ENCODE data around the gene FREM1.

The FREM1 gene

DNA sequence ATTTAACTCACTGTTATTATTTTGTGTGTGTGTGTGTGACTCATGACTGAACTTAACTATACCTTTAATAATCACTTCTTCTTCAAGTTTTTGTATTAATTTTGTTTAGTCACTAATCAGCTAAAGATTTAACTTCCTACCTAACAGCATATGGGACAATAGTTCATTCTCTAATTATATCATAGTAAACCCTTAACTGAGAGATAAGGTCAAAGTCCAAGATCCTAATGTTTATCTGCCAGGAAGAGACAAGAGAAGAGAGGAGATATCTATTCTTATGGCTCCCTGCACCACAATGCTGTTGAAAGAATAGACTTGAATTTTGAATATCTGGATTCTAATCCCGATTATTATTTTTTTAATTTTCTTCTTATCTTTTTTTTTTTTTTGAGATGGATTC lies 28.1 kb downstream of the FREM1 start:
- H3K9me3 ChIP-seq (ENCODE audit: insufficient read depth, low read length), result no peaks in the 10 kb centered on the region
- TF ChIP-seq, protein P1, sequence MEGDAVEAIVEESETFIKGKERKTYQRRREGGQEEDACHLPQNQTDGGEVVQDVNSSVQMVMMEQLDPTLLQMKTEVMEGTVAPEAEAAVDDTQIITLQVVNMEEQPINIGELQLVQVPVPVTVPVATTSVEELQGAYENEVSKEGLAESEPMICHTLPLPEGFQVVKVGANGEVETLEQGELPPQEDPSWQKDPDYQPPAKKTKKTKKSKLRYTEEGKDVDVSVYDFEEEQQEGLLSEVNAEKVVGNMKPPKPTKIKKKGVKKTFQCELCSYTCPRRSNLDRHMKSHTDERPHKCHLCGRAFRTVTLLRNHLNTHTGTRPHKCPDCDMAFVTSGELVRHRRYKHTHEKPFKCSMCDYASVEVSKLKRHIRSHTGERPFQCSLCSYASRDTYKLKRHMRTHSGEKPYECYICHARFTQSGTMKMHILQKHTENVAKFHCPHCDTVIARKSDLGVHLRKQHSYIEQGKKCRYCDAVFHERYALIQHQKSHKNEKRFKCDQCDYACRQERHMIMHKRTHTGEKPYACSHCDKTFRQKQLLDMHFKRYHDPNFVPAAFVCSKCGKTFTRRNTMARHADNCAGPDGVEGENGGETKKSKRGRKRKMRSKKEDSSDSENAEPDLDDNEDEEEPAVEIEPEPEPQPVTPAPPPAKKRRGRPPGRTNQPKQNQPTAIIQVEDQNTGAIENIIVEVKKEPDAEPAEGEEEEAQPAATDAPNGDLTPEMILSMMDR (IDR thresholded peaks at IDR 0.05; ENCODE audit: insufficient read depth, low read length, poor library complexity, severe bottlenecking), result no peak
- TF ChIP-seq EZH2phosphoT487 (conservative IDR thresholded peaks at IDR 0.05; ENCODE audit: low read length), result no peak
- no peaks in the 10 kb centered on the region for H4K20me1 ChIP-seq (ENCODE audit: low read depth, low read length)
- H2AFZ ChIP-seq (ENCODE audit: low read depth, low read length, severe bottlenecking), result no peak overlapping the region
- no peaks in the 10 kb centered on the region for H3K9me2 ChIP-seq (replicated peaks; ENCODE audit: insufficient read depth, low read length)
- H3K9ac ChIP-seq (ENCODE audit: low read length), result no peak overlapping the region
- no peak overlapping the region for H3K27ac ChIP-seq (ENCODE audit: low read depth, low read length)
- no peaks in the 10 kb centered on the region for H3K27me3 ChIP-seq (ENCODE audit: low read length)
- no peaks in the 10 kb centered on the region for H3F3A ChIP-seq (ENCODE audit: insufficient read depth)
- H3K36me3 ChIP-seq (ENCODE audit: low read length), result no peaks in the 10 kb centered on the region
- no peaks in the 10 kb centered on the region for H3K79me2 ChIP-seq (ENCODE audit: insufficient read depth, low read length)
- H3K4me2 ChIP-seq (ENCODE audit: low read depth, low read length, poor library complexity, severe bottlenecking), result no peak overlapping the region
- no peak overlapping the region for H3K4me3 ChIP-seq (ENCODE audit: insufficient read depth, low read length, poor library complexity, severe bottlenecking)

DNA sequence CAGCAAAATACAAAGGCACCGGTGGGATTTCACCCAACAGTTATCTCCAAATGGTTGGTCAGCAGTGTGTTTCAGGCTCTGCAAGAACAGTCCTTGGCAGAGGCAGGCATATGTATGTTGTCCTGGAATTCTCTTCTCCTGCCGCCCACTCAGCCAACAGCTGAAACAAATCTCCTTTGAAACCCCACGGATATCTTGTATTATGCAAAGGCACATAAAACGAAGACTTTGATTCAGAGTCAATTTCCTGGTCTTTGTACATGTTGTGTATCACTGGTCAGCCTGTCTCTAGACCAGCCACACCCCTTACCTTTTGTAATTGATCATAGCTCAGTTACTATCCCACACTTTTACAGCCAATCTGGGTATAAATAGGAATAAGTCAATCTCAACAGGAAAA lies 29.2 kb downstream of the FREM1 start:
- Histone ChIP-seq H3K4me3 (ENCODE audit: insufficient read depth, low read length, poor library complexity, severe bottlenecking) (no peak overlapping the region), H3K9me2 (replicated peaks; ENCODE audit: insufficient read depth, low read length) (no peaks in the 10 kb centered on the region), H3K79me2 (ENCODE audit: insufficient read depth, low read length) (no peaks in the 10 kb centered on the region), H3K9ac (ENCODE audit: low read length) (no peak overlapping the region), H3K4me2 (ENCODE audit: low read depth, low read length, poor library complexity, severe bottlenecking) (no peak overlapping the region), H3K27ac (ENCODE audit: low read depth, low read length) (no peak overlapping the region), H3K9me3 (ENCODE audit: insufficient read depth, low read length) (no peaks in the 10 kb centered on the region), H2AFZ (ENCODE audit: low read depth, low read length, severe bottlenecking) (no peak overlapping the region), H3K27me3 (ENCODE audit: low read length) (no peaks in the 10 kb centered on the region), H4K20me1 (ENCODE audit: low read depth, low read length) (no peaks in the 10 kb centered on the region), H3F3A (ENCODE audit: insufficient read depth) (no peaks in the 10 kb centered on the region), H3K36me3 (ENCODE audit: low read length) (no peaks in the 10 kb centered on the region)
- TF ChIP-seq, protein P1 (IDR thresholded peaks at IDR 0.05; ENCODE audit: insufficient read depth, low read length, poor library complexity, severe bottlenecking), result no peak
- no peak for TF ChIP-seq EZH2phosphoT487 (conservative IDR thresholded peaks at IDR 0.05; ENCODE audit: low read length)

DNA sequence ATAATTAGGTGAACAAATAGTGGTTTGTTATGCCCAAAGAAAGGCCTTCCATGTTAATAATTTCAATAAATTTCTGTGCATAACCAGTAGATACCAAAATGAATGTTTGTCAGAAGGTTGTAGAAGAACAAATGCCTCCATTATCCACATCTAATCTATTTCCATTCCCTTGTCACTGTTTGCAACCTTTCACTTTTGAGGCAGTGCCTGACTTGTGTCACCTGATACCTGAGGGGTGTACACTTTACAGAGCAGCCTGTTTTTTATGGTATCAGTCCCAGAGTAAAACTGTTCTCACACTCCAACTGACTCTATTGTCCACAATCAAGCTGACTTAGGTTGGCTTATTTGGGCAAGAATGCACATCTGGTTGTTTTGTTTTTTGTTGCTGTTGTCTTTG lies 40.1 kb downstream of the FREM1 start:
- Histone ChIP-seq H3K9me2 (replicated peaks; ENCODE audit: insufficient read depth, low read length) (no peaks in the 10 kb centered on the region), H3F3A (ENCODE audit: insufficient read depth) (no peaks in the 10 kb centered on the region), H3K4me3 (ENCODE audit: insufficient read depth, low read length, poor library complexity, severe bottlenecking) (no peak overlapping the region), H3K9me3 (ENCODE audit: insufficient read depth, low read length) (no peaks in the 10 kb centered on the region), H4K20me1 (ENCODE audit: low read depth, low read length) (no peaks in the 10 kb centered on the region), H3K27ac (ENCODE audit: low read depth, low read length) (no peak overlapping the region), H2AFZ (ENCODE audit: low read depth, low read length, severe bottlenecking) (no peak overlapping the region), H3K9ac (ENCODE audit: low read length) (no peak overlapping the region), H3K27me3 (ENCODE audit: low read length) (no peaks in the 10 kb centered on the region), H3K79me2 (ENCODE audit: insufficient read depth, low read length) (no peaks in the 10 kb centered on the region), H3K36me3 (ENCODE audit: low read length) (no peaks in the 10 kb centered on the region), H3K4me2 (ENCODE audit: low read depth, low read length, poor library complexity, severe bottlenecking) (no peak overlapping the region)
- TF ChIP-seq EZH2phosphoT487 (conservative IDR thresholded peaks at IDR 0.05; ENCODE audit: low read length), result no peak
- TF ChIP-seq, protein P1 (IDR thresholded peaks at IDR 0.05; ENCODE audit: insufficient read depth, low read length, poor library complexity, severe bottlenecking), result no peak

Data from SU-DHL-6 (cell line).